ENCODE data around the gene ST6GALNAC4.

ST6GALNAC4 gene

DNA sequence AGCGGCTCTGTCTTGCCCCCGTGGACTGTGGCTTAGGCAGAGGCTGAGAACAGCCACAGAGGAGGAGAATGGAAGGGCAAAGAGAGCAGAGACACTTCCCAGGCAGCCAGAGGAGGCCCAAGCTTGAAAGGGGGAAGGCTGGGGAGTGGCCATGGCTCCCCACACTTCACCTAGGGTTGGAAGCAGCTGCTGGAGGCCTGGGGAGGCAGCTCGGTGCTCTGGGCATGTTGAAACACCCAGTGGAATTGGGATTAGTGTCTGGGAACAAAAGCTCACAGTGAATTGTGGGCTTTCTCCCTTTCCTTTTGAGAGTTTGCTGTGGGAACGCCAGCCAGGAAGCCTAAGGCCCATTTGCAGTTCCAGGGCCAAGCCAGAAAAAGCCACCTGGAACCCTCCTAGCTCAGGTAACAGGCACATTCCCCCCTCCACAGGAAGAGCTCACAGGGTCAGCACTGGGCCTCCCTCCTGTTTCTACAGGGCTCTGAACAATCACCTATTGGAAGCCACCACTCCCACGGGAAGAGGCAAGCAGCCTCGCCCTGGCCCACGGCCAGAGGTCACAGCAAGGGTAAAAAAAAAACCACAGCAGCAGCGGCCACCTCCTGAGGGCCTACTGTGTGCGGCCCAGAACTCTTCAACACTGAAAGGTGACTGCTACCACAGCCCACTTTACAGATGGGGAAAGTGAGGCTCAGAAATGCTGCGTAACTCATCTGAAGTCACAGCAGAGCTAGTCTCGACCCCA is 43.7 kb upstream of the ST6GALNAC4 start:
- no peaks in the 10 kb centered on the region for H3K36me3 ChIP-seq (ENCODE audit: insufficient read depth, low read length)
- peak overlapping the region; percentile 59; the same call in 1 of the 2 replicates for H3K27ac ChIP-seq
- no peak overlapping the region for H3K4me3 ChIP-seq
- peak overlapping the region; percentile 37 for H3K9ac ChIP-seq (ENCODE audit: insufficient read length)
- no peak for DNase-seq (ENCODE audit: low read depth, low spot score)
- TF ChIP-seq EZH2 (IDR thresholded peaks at IDR 0.05), result no peak
- no peak for TF ChIP-seq POLR2AphosphoS5 (IDR thresholded peaks at IDR 0.05; ENCODE audit: borderline replicate concordance, low read depth, low read length)
- TF ChIP-seq FOXP2 (optimal IDR thresholded peaks at IDR 0.05; ENCODE audit: control extremely low read depth, extremely low read length, insufficient read depth), result no peak
- H3K9me3 ChIP-seq (ENCODE audit: low read depth, low read length), result no peaks in the 10 kb centered on the region

DNA sequence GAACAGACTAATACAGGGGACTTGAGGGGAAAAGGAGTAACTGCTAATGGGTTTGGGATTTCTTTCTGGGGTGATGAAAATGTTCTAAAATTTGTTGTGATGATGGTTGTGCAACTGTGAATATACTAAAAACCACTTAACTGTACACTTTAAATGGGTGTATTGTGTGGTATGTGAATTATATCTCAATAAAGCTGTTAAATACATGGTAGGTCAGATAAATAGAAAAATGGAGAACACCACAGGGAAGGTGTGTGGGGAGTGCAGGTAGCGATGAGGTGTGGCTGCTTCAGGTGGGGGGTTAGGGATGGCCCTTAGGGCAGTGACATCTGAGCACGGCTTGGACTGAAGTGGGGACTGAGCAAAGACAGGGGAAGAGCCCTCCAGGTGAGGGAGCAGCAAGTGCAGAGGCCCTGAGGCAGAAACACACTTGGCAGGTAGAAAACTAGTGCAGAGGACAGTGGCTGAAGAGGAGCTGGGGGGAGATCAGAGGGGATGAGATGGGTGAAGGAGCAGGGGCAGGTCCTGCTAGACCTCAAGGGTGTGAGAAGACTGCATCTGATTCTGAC is 43.1 kb upstream of the ST6GALNAC4 start:
- Histone ChIP-seq H3K27ac (0 out of 2 replicates have a peak overlapping the region, but pooled peaks have one; percentile 59), H3K36me3 (ENCODE audit: insufficient read depth, low read length) (no peaks in the 10 kb centered on the region), H3K9me3 (ENCODE audit: low read depth, low read length) (no peaks in the 10 kb centered on the region), H3K4me3 (no peak overlapping the region), H3K9ac (ENCODE audit: insufficient read length) (no peak overlapping the region)
- TF ChIP-seq EZH2 (IDR thresholded peaks at IDR 0.05), result no peak
- DNase-seq (ENCODE audit: low read depth, low spot score), result no peak

DNA sequence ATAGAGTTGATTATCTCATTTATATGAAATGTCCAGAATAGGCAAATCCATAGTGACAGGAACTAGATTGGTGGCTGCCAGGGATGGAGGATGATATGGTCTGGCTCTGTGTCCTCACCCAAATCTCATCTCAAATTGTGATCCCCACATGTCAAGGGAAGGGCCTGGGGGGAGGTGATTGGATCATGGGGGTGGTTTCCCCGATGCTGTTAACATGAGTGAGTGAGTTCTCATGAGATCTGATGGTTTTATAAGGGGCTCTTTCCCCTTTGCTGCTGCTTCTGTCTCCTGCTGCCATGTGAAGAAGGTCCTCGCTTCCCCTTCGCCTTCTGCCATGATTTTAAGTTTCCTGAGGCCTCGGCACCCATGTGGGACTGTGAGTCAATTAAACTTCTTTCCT is 42.6 kb upstream of the ST6GALNAC4 start:
- TF ChIP-seq POLR2AphosphoS5 (IDR thresholded peaks at IDR 0.05; ENCODE audit: borderline replicate concordance, low read depth, low read length), result no peak
- no peak for TF ChIP-seq FOXP2 (optimal IDR thresholded peaks at IDR 0.05; ENCODE audit: control extremely low read depth, extremely low read length, insufficient read depth)
- TF ChIP-seq EZH2 (IDR thresholded peaks at IDR 0.05), result no peak
- H3K9me3 ChIP-seq (ENCODE audit: low read depth, low read length), result no peaks in the 10 kb centered on the region
- H3K36me3 ChIP-seq (ENCODE audit: insufficient read depth, low read length), result no peaks in the 10 kb centered on the region
- no peak for DNase-seq (ENCODE audit: low read depth, low spot score)
- H3K9ac ChIP-seq (ENCODE audit: insufficient read length), result no peak overlapping the region
- H3K4me3 ChIP-seq, result no peak overlapping the region
- no peak overlapping the region for H3K27ac ChIP-seq

GRCh38 chr9:127958728-127959127 is 41.9 kb upstream of the ST6GALNAC4 start:
- no peaks in the 10 kb centered on the region for H3K9me3 ChIP-seq (ENCODE audit: low read depth, low read length)
- no peak overlapping the region for H3K4me3 ChIP-seq
- no peak overlapping the region for H3K27ac ChIP-seq

GRCh38 chr9:127955294-127956015 is 38.6 kb upstream of the ST6GALNAC4 start:
- no peak for DNase-seq (ENCODE audit: low read depth, low spot score)
- Histone ChIP-seq H3K9ac (ENCODE audit: insufficient read length) (no peak overlapping the region), H3K9me3 (ENCODE audit: low read depth, low read length) (no peaks in the 10 kb centered on the region), H3K4me3 (no peak overlapping the region), H3K27ac (no peak overlapping the region), H3K36me3 (ENCODE audit: insufficient read depth, low read length) (no peaks in the 10 kb centered on the region)
- TF ChIP-seq EZH2 (IDR thresholded peaks at IDR 0.05) (no peak), POLR2AphosphoS5 (IDR thresholded peaks at IDR 0.05; ENCODE audit: borderline replicate concordance, low read depth, low read length) (no peak), FOXP2 (optimal IDR thresholded peaks at IDR 0.05; ENCODE audit: control extremely low read depth, extremely low read length, insufficient read depth) (no peak)

More at GRCh38 chr9:127958728-127959127, 41.9 kb upstream of the ST6GALNAC4 start:
- no peak for DNase-seq (ENCODE audit: low read depth, low spot score)
- TF ChIP-seq POLR2AphosphoS5 (IDR thresholded peaks at IDR 0.05; ENCODE audit: borderline replicate concordance, low read depth, low read length) (no peak), EZH2 (IDR thresholded peaks at IDR 0.05) (no peak), FOXP2 (optimal IDR thresholded peaks at IDR 0.05; ENCODE audit: control extremely low read depth, extremely low read length, insufficient read depth) (no peak)
- Histone ChIP-seq H3K9ac (ENCODE audit: insufficient read length) (no peak overlapping the region), H3K36me3 (ENCODE audit: insufficient read depth, low read length) (no peaks in the 10 kb centered on the region)

- no peak for DNase-seq (ENCODE audit: low read depth, low spot score)
- no peak overlapping the region for H3K9ac ChIP-seq (ENCODE audit: insufficient read length)
- TF ChIP-seq FOXP2 (optimal IDR thresholded peaks at IDR 0.05; ENCODE audit: control extremely low read depth, extremely low read length, insufficient read depth) (no peak), EZH2 (IDR thresholded peaks at IDR 0.05) (no peak), POLR2AphosphoS5 (IDR thresholded peaks at IDR 0.05; ENCODE audit: borderline replicate concordance, low read depth, low read length) (no peak)
- H3K27ac ChIP-seq, result no peak overlapping the region
- H3K36me3 ChIP-seq (ENCODE audit: insufficient read depth, low read length), result no peaks in the 10 kb centered on the region; the same call in 1 of the 2 replicates
- no peak overlapping the region for H3K4me3 ChIP-seq
- H3K9me3 ChIP-seq (ENCODE audit: low read depth, low read length), result no peaks in the 10 kb centered on the region
Measured at GRCh38 chr9:127954831-127955293, 38.0 kb upstream of the ST6GALNAC4 start.

- no peak for DNase-seq (ENCODE audit: low read depth, low spot score)
- Histone ChIP-seq H3K36me3 (ENCODE audit: insufficient read depth, low read length) (no peaks in the 10 kb centered on the region; the same call in 1 of the 2 replicates), H3K27ac (no peak overlapping the region), H3K9me3 (ENCODE audit: low read depth, low read length) (no peaks in the 10 kb centered on the region), H3K9ac (ENCODE audit: insufficient read length) (no peak overlapping the region), H3K4me3 (no peak overlapping the region)
- TF ChIP-seq EZH2 (IDR thresholded peaks at IDR 0.05), result no peak
- TF ChIP-seq FOXP2 (optimal IDR thresholded peaks at IDR 0.05; ENCODE audit: control extremely low read depth, extremely low read length, insufficient read depth), result no peak
- TF ChIP-seq POLR2AphosphoS5 (IDR thresholded peaks at IDR 0.05; ENCODE audit: borderline replicate concordance, low read depth, low read length), result no peak
Measured at GRCh38 chr9:127953768-127954505, 37.1 kb upstream of the ST6GALNAC4 start.

DNA sequence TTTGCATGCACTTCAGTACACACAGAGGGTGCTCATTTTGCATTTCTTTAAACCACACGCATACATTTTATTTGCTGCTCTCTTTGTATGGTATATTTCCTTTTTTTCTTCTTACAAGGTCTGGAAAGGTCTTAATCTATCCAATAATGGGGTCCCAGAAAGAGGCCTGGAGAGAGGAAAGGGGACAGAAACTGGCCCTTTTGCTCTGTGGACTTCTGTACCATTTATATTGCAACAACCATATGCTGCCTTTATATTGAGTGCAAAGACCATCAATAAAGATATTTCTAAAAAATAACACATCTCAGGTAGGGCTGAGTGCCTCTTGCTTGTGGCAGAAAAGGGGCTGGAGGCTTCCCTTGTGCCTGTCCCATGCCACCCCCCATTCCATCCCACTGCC is 36.3 kb upstream of the ST6GALNAC4 start:
- no peak for TF ChIP-seq FOXP2 (optimal IDR thresholded peaks at IDR 0.05; ENCODE audit: control extremely low read depth, extremely low read length, insufficient read depth)
- TF ChIP-seq POLR2AphosphoS5 (IDR thresholded peaks at IDR 0.05; ENCODE audit: borderline replicate concordance, low read depth, low read length), result no peak
- no peak for TF ChIP-seq EZH2 (IDR thresholded peaks at IDR 0.05)
- H3K4me3 ChIP-seq, result no peak overlapping the region

More for the DNA sequence above, 36.3 kb upstream of the ST6GALNAC4 start:
- no peaks in the 10 kb centered on the region; the same call in 1 of the 2 replicates for H3K36me3 ChIP-seq (ENCODE audit: insufficient read depth, low read length)
- no peak overlapping the region for H3K27ac ChIP-seq
- no peak overlapping the region for H3K9ac ChIP-seq (ENCODE audit: insufficient read length)
- H3K9me3 ChIP-seq (ENCODE audit: low read depth, low read length), result no peaks in the 10 kb centered on the region
- no peak for DNase-seq (ENCODE audit: low read depth, low spot score)

Measured in SK-N-MC (cell line).